Lower lobe of right lung (tissue), 2 donors: ENCODE measurements around the gene SVEP1. TPM values are rescaled to one million over a fixed set of nuclear protein-coding genes. Genes with fewer than 3 reads are reported as not detected.

Source experiments
- ATAC-seq, 2 donors: fragments of 200-7000 bp; cut with Tn5 transposase; one replicate each; pipeline ENCODE4 v1.9.1; 2020 to 2022; ENCODE audit warnings: mild to moderate bottlenecking in 2 of 2, moderate library complexity in 2 of 2
- DNase-seq: peaks from one replicate; pipeline ENCODE4 v3.0.0-alpha.2; 2020
- H3K27ac ChIP-seq: fragments of 200-600 bp; one replicate; pipeline ENCODE4 v1.8.0; 2022
- H3K27me3 ChIP-seq: fragments of 200-600 bp; one replicate; pipeline ENCODE4 v1.8.0; 2022; ENCODE audit warnings: low read depth
- H3K36me3 ChIP-seq: fragments of 200-600 bp; one replicate; pipeline ENCODE4 v1.8.0; 2022; ENCODE audit warnings: mild to moderate bottlenecking
- H3K4me1 ChIP-seq: fragments of 200-600 bp; one replicate; pipeline ENCODE4 v1.8.0; 2022
- H3K4me3 ChIP-seq: fragments of 200-600 bp; one replicate; pipeline ENCODE4 v1.8.0; 2022; ENCODE audit warnings: mild to moderate bottlenecking
- H3K9me3 ChIP-seq: fragments of 200-600 bp; one replicate; pipeline ENCODE4 v1.8.0; 2022
- intact Hi-C: fragments of 100-400 bp; cut with DNase I; formaldehyde crosslinking; loops from one replicate; pipeline ENCODE4 v1.11.0; 2022
- total RNA-seq: library from RNA; stranded (reverse); fragmentation: NEBNext Ultra II Directional; extraction: Animal tissue kit (Norgen Biotek cat#: 25700); gene quantifications from one replicate; pipeline ENCODE4 v1.2.1, GENCODE V29; 2021
- TF ChIP-seq, protein P1 (sequence below): fragments of 200-600 bp; IDR thresholded peaks from one replicate; pipeline ENCODE4 v1.8.0; 2022; ENCODE audit warnings: antibody characterized with exemption, mild to moderate bottlenecking
- donor health status: DM: no; HTN: yes; CAD: no; lungs with severe emphysema.

The SVEP1 gene
- total RNA-seq, 1 donor from 2014 or later: 55.9 TPM

GRCh38 chr9:110427497-110428104 is 151.9 kb downstream of the SVEP1 start:
- ATAC-seq (peak in 1 of 2 donors; percentile 61), DNase-seq (peak; percentile 53)
- Histone ChIP-seq H3K27ac (no peak overlapping the region), H3K4me1 (no peaks in the 10 kb centered on the region), H3K9me3 (no peaks in the 10 kb centered on the region), H3K27me3 (no peaks in the 10 kb centered on the region), H3K36me3 (no peaks in the 10 kb centered on the region), H3K4me3 (no peak overlapping the region)
- intact Hi-C loops: no loop called here
- TF ChIP-seq, protein P1, sequence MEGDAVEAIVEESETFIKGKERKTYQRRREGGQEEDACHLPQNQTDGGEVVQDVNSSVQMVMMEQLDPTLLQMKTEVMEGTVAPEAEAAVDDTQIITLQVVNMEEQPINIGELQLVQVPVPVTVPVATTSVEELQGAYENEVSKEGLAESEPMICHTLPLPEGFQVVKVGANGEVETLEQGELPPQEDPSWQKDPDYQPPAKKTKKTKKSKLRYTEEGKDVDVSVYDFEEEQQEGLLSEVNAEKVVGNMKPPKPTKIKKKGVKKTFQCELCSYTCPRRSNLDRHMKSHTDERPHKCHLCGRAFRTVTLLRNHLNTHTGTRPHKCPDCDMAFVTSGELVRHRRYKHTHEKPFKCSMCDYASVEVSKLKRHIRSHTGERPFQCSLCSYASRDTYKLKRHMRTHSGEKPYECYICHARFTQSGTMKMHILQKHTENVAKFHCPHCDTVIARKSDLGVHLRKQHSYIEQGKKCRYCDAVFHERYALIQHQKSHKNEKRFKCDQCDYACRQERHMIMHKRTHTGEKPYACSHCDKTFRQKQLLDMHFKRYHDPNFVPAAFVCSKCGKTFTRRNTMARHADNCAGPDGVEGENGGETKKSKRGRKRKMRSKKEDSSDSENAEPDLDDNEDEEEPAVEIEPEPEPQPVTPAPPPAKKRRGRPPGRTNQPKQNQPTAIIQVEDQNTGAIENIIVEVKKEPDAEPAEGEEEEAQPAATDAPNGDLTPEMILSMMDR: peak; percentile 41

GRCh38 chr9:110426052-110426709 is 153.4 kb downstream of the SVEP1 start:
- Histone ChIP-seq H3K9me3 (no peaks in the 10 kb centered on the region), H3K4me1 (no peaks in the 10 kb centered on the region), H3K36me3 (no peaks in the 10 kb centered on the region), H3K4me3 (no peak overlapping the region), H3K27me3 (no peaks in the 10 kb centered on the region), H3K27ac (no peak overlapping the region)
- DNase-seq (no peak), ATAC-seq (no peak)
- intact Hi-C loops: no loop called here
- TF ChIP-seq, protein P1: no peak

GRCh38 chr9:110414471-110414870 is 165.1 kb downstream of the SVEP1 start:
- Histone ChIP-seq H3K27me3 (no peaks in the 10 kb centered on the region), H3K4me1 (no peaks in the 10 kb centered on the region), H3K9me3 (no peaks in the 10 kb centered on the region), H3K4me3 (no peak overlapping the region), H3K27ac (no peak overlapping the region), H3K36me3 (peaks cover 9% of the 10 kb centered on the region)
- intact Hi-C loops: no loop called here
- no peak for DNase-seq
- no peak for ATAC-seq
- TF ChIP-seq, protein P1: no peak

GRCh38 chr9:110410961-110411360 is 168.6 kb downstream of the SVEP1 start:
- DNase-seq (no peak), ATAC-seq (no peak)
- intact Hi-C loops: no loop called here
- H3K27me3 ChIP-seq: no peaks in the 10 kb centered on the region
- TF ChIP-seq, protein P1: no peak
- no peaks in the 10 kb centered on the region for H3K4me1 ChIP-seq
- no peak overlapping the region for H3K27ac ChIP-seq
- H3K4me3 ChIP-seq: no peak overlapping the region
- H3K9me3 ChIP-seq: no peaks in the 10 kb centered on the region
- H3K36me3 ChIP-seq: peaks cover 9% of the 10 kb centered on the region

DNA sequence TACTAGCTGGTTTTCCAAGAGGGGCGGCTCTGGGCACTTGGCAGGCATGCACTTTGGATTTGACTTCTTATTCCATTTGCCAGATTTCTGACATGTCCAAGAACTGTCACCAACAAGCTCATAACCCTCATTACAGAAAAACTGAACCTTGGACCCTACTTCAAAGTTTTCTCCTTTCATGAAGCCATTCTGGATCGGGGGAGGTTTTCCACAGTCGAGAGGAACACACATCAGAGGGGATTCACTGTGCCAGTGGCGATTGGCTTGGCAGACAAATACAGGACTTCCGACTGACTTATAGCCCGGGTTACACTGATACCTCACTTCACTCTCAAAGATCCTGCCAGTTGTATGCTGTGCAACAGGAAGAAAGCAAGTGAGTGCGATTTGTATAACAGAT is 170.9 kb downstream of the SVEP1 start:
- no peaks in the 10 kb centered on the region for H3K27me3 ChIP-seq
- H3K9me3 ChIP-seq: no peaks in the 10 kb centered on the region
- peaks cover 5% of the 10 kb centered on the region for H3K36me3 ChIP-seq
- H3K27ac ChIP-seq: no peak overlapping the region
- TF ChIP-seq, protein P1: no peak
- ATAC-seq (no peak), DNase-seq (no peak)
- intact Hi-C loops: no loop called here
- no peak overlapping the region for H3K4me3 ChIP-seq
- H3K4me1 ChIP-seq: no peaks in the 10 kb centered on the region
